Mesendoderm (in vitro differentiated cells): ENCODE data around the gene EFEMP1.
A peak's percentile ranks its signal among the peaks of the same experiment; 100 is the strongest.

Experiments used
- DNase-seq: peaks from one replicate; pipeline ENCODE4 v3.0.0; 2013
- H2AK5ac ChIP-seq: 2 replicates; pipeline ENCODE4 v1.6.1; 2013; ENCODE audit warnings: low read length, inconsistent platforms
- H2BK120ac ChIP-seq: 2 replicates; pipeline ENCODE4 v1.6.1; 2013; ENCODE audit warnings: low read depth, mild to moderate bottlenecking, low read length, moderate library complexity, mixed read lengths
- H2BK15ac ChIP-seq: replicated peaks from 2 replicates; pipeline ENCODE4 v1.6.1; 2013; ENCODE audit warnings: low read depth, mild to moderate bottlenecking, moderate library complexity
- H2BK5ac ChIP-seq: 2 replicates; pipeline ENCODE4 v1.6.1; 2013; ENCODE audit warnings: low read length, inconsistent platforms
- H3K18ac ChIP-seq: 2 replicates; pipeline ENCODE4 v1.6.1; 2013; ENCODE audit warnings: mild to moderate bottlenecking, low read length, mixed read lengths
- H3K23ac ChIP-seq: one replicate; pipeline ENCODE4 v1.6.1; 2013; ENCODE audit warnings: low read length
- H3K27ac ChIP-seq: 2 replicates; pipeline ENCODE4 v1.5.1; 2013; ENCODE audit warnings: low read depth, mild to moderate bottlenecking, inconsistent platforms, low read length, moderate library complexity
- H3K27me3 ChIP-seq: 2 replicates; pipeline ENCODE4 v1.6.1; 2013; ENCODE audit warnings: low read length, control low read depth, mild to moderate bottlenecking, inconsistent platforms; ENCODE audit not compliant: insufficient read depth, poor library complexity
- H3K36me3 ChIP-seq: 2 replicates; pipeline ENCODE4 v1.6.1; 2013; ENCODE audit warnings: low read length, inconsistent platforms; ENCODE audit not compliant: control insufficient read depth, insufficient read depth
- H3K4ac ChIP-seq: one replicate; pipeline ENCODE4 v1.6.1; 2013; ENCODE audit warnings: low read depth, mild to moderate bottlenecking, low read length, moderate library complexity
- H3K4me1 ChIP-seq: 2 replicates; pipeline ENCODE4 v1.6.1; 2013; ENCODE audit warnings: low read depth, low read length, inconsistent platforms; ENCODE audit not compliant: control insufficient read depth
- H3K4me2 ChIP-seq: 2 replicates; pipeline ENCODE4 v1.6.1; 2013; ENCODE audit warnings: low read length
- H3K4me3 ChIP-seq: 2 replicates; pipeline ENCODE4 v1.5.1; 2013; ENCODE audit warnings: mild to moderate bottlenecking, low read length
- H3K56ac ChIP-seq: one replicate; pipeline ENCODE4 v1.6.1; 2013; ENCODE audit warnings: low read length
- H3K79me1 ChIP-seq: 2 replicates; pipeline ENCODE4 v1.6.1; 2013; ENCODE audit warnings: low read length, inconsistent platforms
- H3K79me2 ChIP-seq: 2 replicates; pipeline ENCODE4 v1.6.1; 2013; ENCODE audit warnings: mild to moderate bottlenecking, low read length; ENCODE audit not compliant: control insufficient read depth, insufficient read depth
- H3K9ac ChIP-seq: 2 replicates; pipeline ENCODE4 v1.6.1; 2013; ENCODE audit warnings: low read length, inconsistent platforms
- H4K5ac ChIP-seq: one replicate; pipeline ENCODE4 v1.6.1; 2013; ENCODE audit warnings: low read length
- H4K8ac ChIP-seq: one replicate; pipeline ENCODE4 v1.6.1; 2013; ENCODE audit warnings: low read depth, mild to moderate bottlenecking, control low read depth, low read length, moderate library complexity
- WGBS: extraction: QIAGEN DNeasy Blood & Tissue Kit; methylation state at CpG from one replicate; pipeline ENCODE4 v1.1.7; 2013; ENCODE audit warnings: low lambda C conversion rate, missing lambda C conversion rate; ENCODE audit not compliant: insufficient coverage; ENCODE audit errors: extremely low coverage; 5-methylcytosine and 5-hydroxymethylcytosine counted together

Gene EFEMP1

GRCh38 chr2:55869637-55870325, 53.8 kb downstream of the EFEMP1 start:
- Histone ChIP-seq H3K56ac (no peak overlapping the region), H3K4me2 (no peak overlapping the region), H3K9ac (no peak overlapping the region), H2AK5ac (no peak overlapping the region), H3K36me3 (no peaks in the 10 kb centered on the region), H3K4ac (no peak overlapping the region), H2BK15ac (no peak overlapping the region), H3K27me3 (no peaks in the 10 kb centered on the region), H3K4me1 (no peaks in the 10 kb centered on the region), H4K8ac (no peak overlapping the region), H2BK120ac (no peak overlapping the region), H4K5ac (no peak overlapping the region), H3K23ac (no peak overlapping the region), H3K79me2 (no peaks in the 10 kb centered on the region), H3K79me1 (no peaks in the 10 kb centered on the region), H2BK5ac (no peak overlapping the region), H3K4me3 (no peak overlapping the region), H3K18ac (no peak overlapping the region), H3K27ac (no peak overlapping the region)
- DNase-seq: peak; percentile 23
- no CpG with 5 or more reads among the region's 5 CpGs for WGBS

GRCh38 chr2:55865096-55865835, 58.3 kb downstream of the EFEMP1 start:
- Histone ChIP-seq H3K4me2 (no peak overlapping the region), H3K27me3 (no peaks in the 10 kb centered on the region), H2BK120ac (no peak overlapping the region), H3K4ac (no peak overlapping the region), H3K4me3 (no peak overlapping the region), H3K9ac (no peak overlapping the region), H3K27ac (no peak overlapping the region), H3K79me1 (no peaks in the 10 kb centered on the region), H3K56ac (no peak overlapping the region), H2AK5ac (no peak overlapping the region), H3K18ac (no peak overlapping the region), H4K8ac (no peak overlapping the region), H4K5ac (no peak overlapping the region), H2BK15ac (no peak overlapping the region), H3K23ac (no peak overlapping the region), H2BK5ac (no peak overlapping the region), H3K36me3 (no peaks in the 10 kb centered on the region), H3K4me1 (no peaks in the 10 kb centered on the region), H3K79me2 (no peaks in the 10 kb centered on the region)
- DNase-seq: no peak
- no CpG with 5 or more reads among the region's 2 CpGs for WGBS

GRCh38 chr2:55864351-55865084, 59.1 kb downstream of the EFEMP1 start:
- Histone ChIP-seq H3K36me3 (no peaks in the 10 kb centered on the region), H4K8ac (no peak overlapping the region), H3K56ac (no peak overlapping the region), H3K18ac (no peak overlapping the region), H3K4ac (no peak overlapping the region), H3K23ac (no peak overlapping the region), H2BK120ac (no peak overlapping the region), H3K79me2 (no peaks in the 10 kb centered on the region), H3K9ac (no peak overlapping the region), H3K4me2 (no peak overlapping the region), H2BK5ac (no peak overlapping the region), H3K4me3 (no peak overlapping the region), H3K4me1 (no peaks in the 10 kb centered on the region), H3K79me1 (no peaks in the 10 kb centered on the region), H3K27me3 (no peaks in the 10 kb centered on the region), H2BK15ac (no peak overlapping the region), H4K5ac (no peak overlapping the region), H3K27ac (no peak overlapping the region), H2AK5ac (no peak overlapping the region)
- DNase-seq: no peak
- no CpG with 5 or more reads among the region's 6 CpGs for WGBS

GRCh38 chr2:55862673-55863390, 60.8 kb downstream of the EFEMP1 start:
- Histone ChIP-seq H3K79me2 (no peaks in the 10 kb centered on the region), H3K4me1 (no peaks in the 10 kb centered on the region), H2BK15ac (no peak overlapping the region), H3K27ac (no peak overlapping the region), H3K56ac (no peak overlapping the region), H3K79me1 (no peaks in the 10 kb centered on the region), H2AK5ac (no peak overlapping the region), H2BK120ac (no peak overlapping the region), H3K9ac (no peak overlapping the region), H4K8ac (no peak overlapping the region), H3K18ac (no peak overlapping the region), H3K4me3 (no peak overlapping the region), H3K27me3 (no peaks in the 10 kb centered on the region), H3K4me2 (no peak overlapping the region), H3K4ac (no peak overlapping the region), H4K5ac (no peak overlapping the region), H3K36me3 (no peaks in the 10 kb centered on the region), H3K23ac (no peak overlapping the region), H2BK5ac (no peak overlapping the region)
- DNase-seq: peak; percentile 23
- WGBS: no CpG with 5 or more reads among the region's 7 CpGs

GRCh38 chr2:55862246-55862645, 61.3 kb downstream of the EFEMP1 start:
- Histone ChIP-seq H4K8ac (no peak overlapping the region), H2BK120ac (no peak overlapping the region), H3K36me3 (no peaks in the 10 kb centered on the region), H3K4me3 (no peak overlapping the region), H3K27me3 (no peaks in the 10 kb centered on the region), H3K4ac (no peak overlapping the region), H3K23ac (no peak overlapping the region), H3K56ac (no peak overlapping the region), H3K27ac (no peak overlapping the region), H3K79me1 (no peaks in the 10 kb centered on the region), H2BK15ac (no peak overlapping the region), H2BK5ac (no peak overlapping the region), H3K18ac (no peak overlapping the region), H3K4me1 (no peaks in the 10 kb centered on the region), H3K9ac (no peak overlapping the region), H2AK5ac (no peak overlapping the region), H3K79me2 (no peaks in the 10 kb centered on the region), H3K4me2 (no peak overlapping the region), H4K5ac (no peak overlapping the region)
- WGBS: no CpG with 5 or more reads among the region's 3 CpGs
- no peak for DNase-seq
